Liver (tissue), 3 donors: ENCODE measurements around the gene ITPKB.

Source experiments
- CTCF ChIP-seq: fragments of 150-350 bp; IDR thresholded peaks from 2 replicates; pipeline ENCODE4 v1.5.1; 2017; ENCODE audit warnings: improper control_type of control experiment, low read depth, low read length; ENCODE audit not compliant: missing input control
- JUND ChIP-seq, 2 donors: IDR thresholded peaks; 2 replicates each; pipeline ENCODE4 v1.6.1; 2016; ENCODE audit warnings: antibody characterized with exemption in 2 of 2
- MAX ChIP-seq: IDR thresholded peaks from 2 replicates; pipeline ENCODE4 v1.6.1; 2016; ENCODE audit warnings: antibody characterized with exemption
- TAF1 ChIP-seq: conservative IDR thresholded peaks from 2 replicates; pipeline ENCODE4 v1.6.1; 2016; ENCODE audit warnings: antibody characterized with exemption, mild to moderate bottlenecking
- YY1 ChIP-seq: IDR thresholded peaks from 2 replicates; pipeline ENCODE4 v1.6.1; 2016; ENCODE audit warnings: antibody characterized with exemption, mild to moderate bottlenecking
- ZBTB33 ChIP-seq: IDR thresholded peaks from 2 replicates; pipeline ENCODE4 v1.6.1; 2016; ENCODE audit warnings: antibody characterized with exemption
- donor health status: healthy.
- donor health status: healthy.

- TF ChIP-seq CTCF (peak; percentile 24), JUND (IDR thresholded peaks at IDR 0.05) (no peak), TAF1 (no peak), MAX (no peak), ZBTB33 (no peak), YY1 (no peak)
Measured at GRCh38 chr1:226637147-226637935, 101.7 kb downstream of the ITPKB start.
